Type B pancreatic cell (in vitro differentiated cells): ENCODE measurements around the gene FMNL2. TPM values are rescaled to one million over a fixed set of nuclear protein-coding genes. Genes with fewer than 3 reads are reported as not detected.

ENCODE experiments used
- DNase-seq: peaks from one replicate; pipeline ENCODE4 v3.0.0; 2021; ENCODE audit warnings: mixed read lengths; ENCODE audit not compliant: unreplicated experiment; ENCODE audit errors: extremely low spot score
- H3K27ac Mint-ChIP-seq: 2 replicates; pipeline ENCODE4 v1.8.0; 2021; ENCODE audit warnings: mild to moderate bottlenecking, mixed read lengths
- H3K27me3 Mint-ChIP-seq: 2 replicates; pipeline ENCODE4 v1.8.0; 2021; ENCODE audit warnings: mixed read lengths
- H3K36me3 Mint-ChIP-seq: 2 replicates; pipeline ENCODE4 v1.8.0; 2021; ENCODE audit warnings: mixed read lengths
- H3K4me1 Mint-ChIP-seq: one replicate; pipeline ENCODE4 v1.8.0; 2021; ENCODE audit warnings: mixed read lengths; ENCODE audit not compliant: unreplicated experiment
- H3K4me3 Mint-ChIP-seq: 2 replicates; pipeline ENCODE4 v1.8.0; 2021; ENCODE audit warnings: mild to moderate bottlenecking, mixed read lengths
- H3K9me3 Mint-ChIP-seq: 2 replicates; pipeline ENCODE4 v1.8.0; 2021; ENCODE audit warnings: mixed read lengths
- total RNA-seq: library from RNA; stranded (reverse); gene quantifications from 2 replicates; pipeline ENCODE4 v1.2.1, GENCODE V29; 2021; ENCODE audit warnings: low replicate concordance
- TF ChIP-seq, protein P1 (sequence below): fragments of 200-600 bp; sonication (generic); conservative IDR thresholded peaks from 2 replicates; pipeline ENCODE4 v1.5.0; 2021; ENCODE audit warnings: antibody characterized with exemption, mild to moderate bottlenecking

FMNL2 gene
- total RNA-seq, 1 donor from 2014 or later: 62.1 TPM

DNA sequence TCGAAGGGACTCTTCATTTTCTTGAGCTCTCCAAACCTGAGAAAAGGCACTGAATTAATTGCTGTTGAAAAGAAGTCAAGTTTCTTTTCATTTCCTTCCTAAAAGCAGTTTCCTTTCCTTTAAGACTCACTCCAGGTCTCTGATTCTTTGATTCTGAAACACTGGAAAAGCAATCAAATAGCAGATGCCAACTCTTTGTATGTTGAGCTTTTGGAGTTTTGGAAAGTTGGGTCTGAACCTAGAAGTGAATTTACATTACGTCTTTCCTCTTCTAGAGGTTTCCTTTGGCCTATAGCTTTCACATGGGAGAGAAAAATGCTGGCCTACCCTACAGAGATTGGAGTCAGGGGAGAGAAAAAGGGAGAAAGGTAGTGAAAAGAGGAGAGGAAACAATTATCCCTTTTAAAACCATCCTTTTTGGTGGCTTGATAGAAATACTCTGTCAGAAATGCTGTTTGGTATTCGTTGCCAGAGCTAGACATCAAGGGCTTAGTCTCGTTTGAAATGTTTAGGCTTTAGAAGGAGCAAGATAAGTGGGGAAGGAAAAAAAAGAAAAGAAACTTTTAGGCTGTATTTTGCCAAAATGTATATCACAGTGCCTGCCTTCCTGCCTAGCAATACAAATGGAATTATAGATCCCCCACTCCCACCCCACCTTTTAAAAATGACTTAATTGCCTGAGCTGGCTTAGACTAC, 194.6 kb downstream of the FMNL2 start:
- no peak overlapping the region for H3K27ac Mint-ChIP-seq
- DNase-seq: no peak
- H3K4me3 Mint-ChIP-seq: no peak overlapping the region
- H3K27me3 Mint-ChIP-seq: no peaks in the 10 kb centered on the region
- H3K4me1 Mint-ChIP-seq: peaks cover 25% of the 10 kb centered on the region
- TF ChIP-seq, protein P1, sequence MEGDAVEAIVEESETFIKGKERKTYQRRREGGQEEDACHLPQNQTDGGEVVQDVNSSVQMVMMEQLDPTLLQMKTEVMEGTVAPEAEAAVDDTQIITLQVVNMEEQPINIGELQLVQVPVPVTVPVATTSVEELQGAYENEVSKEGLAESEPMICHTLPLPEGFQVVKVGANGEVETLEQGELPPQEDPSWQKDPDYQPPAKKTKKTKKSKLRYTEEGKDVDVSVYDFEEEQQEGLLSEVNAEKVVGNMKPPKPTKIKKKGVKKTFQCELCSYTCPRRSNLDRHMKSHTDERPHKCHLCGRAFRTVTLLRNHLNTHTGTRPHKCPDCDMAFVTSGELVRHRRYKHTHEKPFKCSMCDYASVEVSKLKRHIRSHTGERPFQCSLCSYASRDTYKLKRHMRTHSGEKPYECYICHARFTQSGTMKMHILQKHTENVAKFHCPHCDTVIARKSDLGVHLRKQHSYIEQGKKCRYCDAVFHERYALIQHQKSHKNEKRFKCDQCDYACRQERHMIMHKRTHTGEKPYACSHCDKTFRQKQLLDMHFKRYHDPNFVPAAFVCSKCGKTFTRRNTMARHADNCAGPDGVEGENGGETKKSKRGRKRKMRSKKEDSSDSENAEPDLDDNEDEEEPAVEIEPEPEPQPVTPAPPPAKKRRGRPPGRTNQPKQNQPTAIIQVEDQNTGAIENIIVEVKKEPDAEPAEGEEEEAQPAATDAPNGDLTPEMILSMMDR: no peak
- H3K36me3 Mint-ChIP-seq: peaks cover 7% of the 10 kb centered on the region
- H3K9me3 Mint-ChIP-seq: no peaks in the 10 kb centered on the region

DNA sequence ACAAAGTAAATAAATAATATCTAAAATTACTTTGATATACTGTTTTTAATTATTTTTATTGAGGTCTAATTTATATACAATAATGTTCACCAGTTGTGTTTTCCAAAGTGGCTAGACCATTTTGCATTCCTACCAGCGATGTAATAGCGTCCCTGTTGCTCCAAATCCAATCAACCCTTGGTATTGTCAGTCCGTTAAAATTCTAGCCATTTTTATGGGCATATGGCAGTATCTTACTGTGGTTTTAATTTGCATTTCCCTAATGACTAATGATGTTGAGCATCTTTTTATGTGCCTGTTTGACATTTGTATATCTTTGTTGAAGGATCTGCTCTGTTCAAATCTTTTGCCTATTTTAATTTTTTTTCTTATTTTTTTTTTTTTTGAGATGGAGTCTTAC, 197.3 kb downstream of the FMNL2 start:
- Mint-ChIP-seq H3K27ac (no peak overlapping the region), H3K36me3 (peaks cover 3% of the 10 kb centered on the region), H3K27me3 (no peaks in the 10 kb centered on the region), H3K9me3 (no peaks in the 10 kb centered on the region), H3K4me1 (peaks cover 33% of the 10 kb centered on the region), H3K4me3 (no peak overlapping the region)
- DNase-seq: no peak
- TF ChIP-seq, protein P1: no peak

DNA sequence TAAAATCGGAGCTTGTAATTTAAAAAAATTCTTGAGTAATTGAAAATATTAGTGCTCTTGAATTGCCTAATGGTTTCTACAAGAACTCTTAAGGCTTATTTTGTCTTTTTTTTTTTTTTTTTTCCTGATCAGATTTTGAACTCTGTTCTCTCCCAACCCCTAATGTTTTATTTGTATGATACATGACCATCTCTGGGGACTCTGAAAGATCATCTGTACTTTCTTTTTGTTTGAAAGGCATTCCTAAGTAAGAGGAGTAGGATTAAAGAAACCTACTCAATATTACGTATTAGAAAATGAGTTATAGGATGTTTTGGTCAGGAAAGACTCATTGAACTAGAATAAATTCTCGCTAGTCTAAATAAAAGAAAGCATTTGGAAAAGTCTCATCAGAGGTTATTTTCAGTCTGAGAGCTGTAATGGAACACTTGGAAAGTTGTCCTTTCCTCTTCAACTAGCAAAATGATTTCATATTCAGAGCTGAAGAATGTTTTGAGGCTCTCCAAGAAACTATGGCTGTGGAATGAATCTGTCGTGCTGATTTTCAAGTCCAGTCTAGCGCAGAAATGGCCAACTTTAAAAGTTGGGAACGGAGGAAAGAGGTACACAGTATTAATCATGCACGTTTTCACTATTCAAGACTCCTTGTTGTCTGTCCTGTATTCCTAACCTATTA, 199.6 kb downstream of the FMNL2 start:
- TF ChIP-seq, protein P1: no peak
- Mint-ChIP-seq H3K27me3 (no peaks in the 10 kb centered on the region), H3K4me3 (no peak overlapping the region)

DNA sequence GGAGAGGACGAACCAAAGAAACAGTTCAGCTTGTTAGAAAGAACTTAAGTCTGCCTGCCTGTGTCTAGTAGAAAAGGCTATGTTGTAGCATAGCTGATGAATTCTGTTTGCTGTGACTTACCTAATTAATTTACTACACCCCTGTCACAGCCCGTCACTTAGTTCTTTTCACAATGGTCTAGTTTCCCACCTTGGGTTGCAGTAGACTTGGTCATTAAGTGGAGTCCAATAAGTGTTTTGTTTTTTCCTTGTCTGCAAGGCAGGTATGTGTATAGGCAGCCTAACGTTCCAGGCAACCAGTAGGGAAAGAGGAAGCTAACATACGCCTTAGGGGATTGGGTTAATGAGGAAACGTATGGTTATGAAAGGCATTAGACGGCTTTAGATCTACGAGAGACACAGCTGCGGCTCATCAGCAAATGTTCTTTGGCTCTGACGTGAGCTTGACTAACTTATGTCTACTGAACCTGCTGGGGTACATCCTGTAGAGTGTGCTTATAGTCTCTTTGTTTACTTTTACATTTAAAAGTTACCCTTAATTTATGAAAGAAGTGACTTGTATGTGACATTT, 202.2 kb downstream of the FMNL2 start:
- no peak for DNase-seq
- no peak overlapping the region for H3K4me3 Mint-ChIP-seq
- peaks cover 4% of the 10 kb centered on the region for H3K9me3 Mint-ChIP-seq
- TF ChIP-seq, protein P1: no peak
- no peak overlapping the region for H3K27ac Mint-ChIP-seq
- H3K27me3 Mint-ChIP-seq: no peaks in the 10 kb centered on the region
- H3K4me1 Mint-ChIP-seq: peaks cover 27% of the 10 kb centered on the region
- H3K36me3 Mint-ChIP-seq: peaks cover 4% of the 10 kb centered on the region

More for the DNA sequence above, 199.6 kb downstream of the FMNL2 start:
- DNase-seq: no peak
- H3K36me3 Mint-ChIP-seq: peaks cover 4% of the 10 kb centered on the region
- peaks cover 4% of the 10 kb centered on the region for H3K9me3 Mint-ChIP-seq
- H3K27ac Mint-ChIP-seq: no peak overlapping the region
- H3K4me1 Mint-ChIP-seq: peaks cover 33% of the 10 kb centered on the region

DNA sequence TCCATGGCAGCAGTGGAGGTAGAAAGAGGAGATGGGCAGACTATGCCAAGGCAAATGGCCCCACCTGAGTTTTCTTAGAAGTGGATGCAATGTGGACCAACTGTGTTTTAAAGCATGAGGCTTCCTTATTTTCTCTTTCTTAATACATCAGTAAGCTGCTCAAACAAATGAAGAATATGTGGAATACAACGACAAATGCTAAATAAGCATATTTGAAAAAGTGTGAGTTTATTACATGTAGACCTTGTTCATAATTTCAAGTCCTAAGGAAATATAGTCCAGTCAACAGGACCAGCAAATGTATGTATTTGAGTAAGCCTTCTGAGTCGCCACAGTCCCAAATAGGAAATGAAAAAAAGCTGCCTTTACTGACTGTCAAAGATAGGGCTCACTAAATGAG, 204.4 kb downstream of the FMNL2 start:
- Mint-ChIP-seq H3K9me3 (peaks cover 4% of the 10 kb centered on the region), H3K36me3 (peaks cover 4% of the 10 kb centered on the region), H3K27me3 (no peaks in the 10 kb centered on the region), H3K4me3 (no peak overlapping the region), H3K4me1 (peaks cover 29% of the 10 kb centered on the region), H3K27ac (no peak overlapping the region)
- TF ChIP-seq, protein P1: no peak
- DNase-seq: no peak
